Lower leg skin (tissue), 3 donors: ENCODE data around the gene TMSB10.

Experiments used
- POLR2A ChIP-seq, 2 donors: fragments of 450-650 bp; IDR thresholded peaks; one replicate each; pipeline ENCODE4 v1.6.1; 2016 to 2017; ENCODE audit warnings: antibody characterized with exemption in 2 of 2, mild to moderate bottlenecking in 1 of 2, moderate library complexity in 1 of 2
- TF ChIP-seq, protein P1 (sequence below), 3 donors: fragments of 450-650 bp; IDR thresholded peaks; one replicate each; pipeline ENCODE4 v1.5.1; 2016; ENCODE audit warnings: antibody characterized with exemption in 3 of 3, mild to moderate bottlenecking in 3 of 3, moderate library complexity in 2 of 3

GRCh38 chr2:84939426-84940087, 34.1 kb downstream of the TMSB10 start:
- TF ChIP-seq, protein P1, sequence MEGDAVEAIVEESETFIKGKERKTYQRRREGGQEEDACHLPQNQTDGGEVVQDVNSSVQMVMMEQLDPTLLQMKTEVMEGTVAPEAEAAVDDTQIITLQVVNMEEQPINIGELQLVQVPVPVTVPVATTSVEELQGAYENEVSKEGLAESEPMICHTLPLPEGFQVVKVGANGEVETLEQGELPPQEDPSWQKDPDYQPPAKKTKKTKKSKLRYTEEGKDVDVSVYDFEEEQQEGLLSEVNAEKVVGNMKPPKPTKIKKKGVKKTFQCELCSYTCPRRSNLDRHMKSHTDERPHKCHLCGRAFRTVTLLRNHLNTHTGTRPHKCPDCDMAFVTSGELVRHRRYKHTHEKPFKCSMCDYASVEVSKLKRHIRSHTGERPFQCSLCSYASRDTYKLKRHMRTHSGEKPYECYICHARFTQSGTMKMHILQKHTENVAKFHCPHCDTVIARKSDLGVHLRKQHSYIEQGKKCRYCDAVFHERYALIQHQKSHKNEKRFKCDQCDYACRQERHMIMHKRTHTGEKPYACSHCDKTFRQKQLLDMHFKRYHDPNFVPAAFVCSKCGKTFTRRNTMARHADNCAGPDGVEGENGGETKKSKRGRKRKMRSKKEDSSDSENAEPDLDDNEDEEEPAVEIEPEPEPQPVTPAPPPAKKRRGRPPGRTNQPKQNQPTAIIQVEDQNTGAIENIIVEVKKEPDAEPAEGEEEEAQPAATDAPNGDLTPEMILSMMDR (IDR thresholded peaks at IDR 0.05) = no peak
- TF ChIP-seq POLR2A (IDR thresholded peaks at IDR 0.05) = no peak
